Endodermal cell (in vitro differentiated cells): Measurements from ENCODE around the gene CC2D1A. TPM values are rescaled to one million over a fixed set of nuclear protein-coding genes. Genes with fewer than 3 reads are reported as not detected.

Experiments used
- DNase-seq: peaks from one replicate; pipeline ENCODE4 v3.0.0-alpha.2; 2017
- H3K27ac ChIP-seq: 2 replicates; pipeline ENCODE4 v1.5.1; 2013; ENCODE audit warnings: mild to moderate bottlenecking, low read depth, low read length, moderate library complexity
- H3K27me3 ChIP-seq: 2 replicates; pipeline ENCODE4 v1.6.1; 2013; ENCODE audit warnings: mild to moderate bottlenecking, low read length, moderate library complexity; ENCODE audit not compliant: insufficient read depth, control insufficient read depth, poor library complexity, severe bottlenecking
- H3K36me3 ChIP-seq: 2 replicates; pipeline ENCODE4 v1.7.0; 2013; ENCODE audit warnings: mild to moderate bottlenecking, low read length, moderate library complexity; ENCODE audit not compliant: control insufficient read depth, insufficient read depth
- H3K4me1 ChIP-seq: one replicate; pipeline ENCODE4 v1.7.0; 2013; ENCODE audit warnings: low read length; ENCODE audit not compliant: control insufficient read depth, insufficient read depth
- H3K4me3 ChIP-seq: 2 replicates; pipeline ENCODE4 v1.5.1; 2013; ENCODE audit warnings: mild to moderate bottlenecking, low read length, moderate library complexity
- H3K9ac ChIP-seq: 2 replicates; pipeline ENCODE4 v1.6.1; 2013; ENCODE audit warnings: mild to moderate bottlenecking, low read length, moderate library complexity; ENCODE audit not compliant: poor library complexity, severe bottlenecking; ENCODE audit errors: extremely low read depth
- H3K9me3 ChIP-seq: 2 replicates; pipeline ENCODE4 v1.6.1; 2013; ENCODE audit warnings: mild to moderate bottlenecking, low read length, moderate library complexity; ENCODE audit not compliant: control insufficient read depth
- H3K27ac Mint-ChIP-seq: 2 replicates; pipeline ENCODE4 v1.8.0; 2020; ENCODE audit warnings: mixed read lengths
- H3K27me3 Mint-ChIP-seq: 2 replicates; pipeline ENCODE4 v1.8.0; 2021; ENCODE audit warnings: mild to moderate bottlenecking, mixed read lengths; ENCODE audit not compliant: insufficient read depth
- H3K36me3 Mint-ChIP-seq: 2 replicates; pipeline ENCODE4 v1.8.0; 2020; ENCODE audit warnings: low read depth, mixed read lengths
- H3K4me1 Mint-ChIP-seq: 2 replicates; pipeline ENCODE4 v1.8.0; 2020; ENCODE audit warnings: mixed read lengths
- H3K4me3 Mint-ChIP-seq: 2 replicates; pipeline ENCODE4 v1.8.0; 2020; ENCODE audit warnings: mild to moderate bottlenecking, moderate library complexity, mixed read lengths
- H3K9me3 Mint-ChIP-seq: 2 replicates; pipeline ENCODE4 v1.8.0; 2020; ENCODE audit warnings: mild to moderate bottlenecking, mixed read lengths
- WGBS, 2 experiments: methylation state at CpG; one replicate each; pipeline versions ENCODE4 v1.1.5 to v1.1.7; 2013; ENCODE audit warnings: missing lambda C conversion rate in 2 of 2, mixed read lengths in 1 of 2; ENCODE audit not compliant: insufficient coverage in 1 of 2, insufficient read length in 1 of 2; 5-methylcytosine and 5-hydroxymethylcytosine counted together
- total RNA-seq, 2 donors: library from RNA; stranded (reverse); fragmentation: NEBNext Ultra II Directional in 1 of 2; extraction: Animal tissue kit (Norgen Biotek cat#: 25700) in 1 of 2; gene quantifications; 2 replicates in 1 of 2; 3 replicates in 1 of 2; pipeline ENCODE4 v1.2.1, GENCODE V29; 2021
- TF ChIP-seq, protein P1 (sequence below): fragments of 200-600 bp; sonication (generic); conservative IDR thresholded peaks from 2 replicates; pipeline ENCODE4 v1.5.0; 2021; ENCODE audit warnings: antibody characterized with exemption, mild to moderate bottlenecking

Gene CC2D1A
- total RNA-seq, 2 donors from 2014 or later: 45.1 to 55.9 TPM

DNA sequence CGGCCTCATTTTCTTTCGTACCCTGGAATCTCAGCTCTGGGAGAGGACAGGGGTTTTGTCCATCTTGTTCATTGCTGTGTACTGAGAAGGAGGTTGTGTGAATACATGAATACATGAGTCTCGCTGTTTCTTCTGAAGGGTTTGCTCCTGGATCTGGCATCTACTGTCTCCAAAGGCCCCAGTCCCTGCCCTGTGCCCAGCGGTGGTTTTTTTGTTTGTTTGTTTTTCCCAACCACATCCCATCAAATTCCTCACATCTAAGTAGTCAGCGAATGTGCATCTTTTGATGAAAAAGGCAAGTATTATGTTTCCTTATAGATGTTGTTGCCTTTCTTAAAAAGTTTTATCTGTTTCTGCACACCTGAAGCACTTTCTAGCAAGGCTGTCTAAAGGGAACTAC, 58.8 kb downstream of the CC2D1A start:
- H3K27ac Mint-ChIP-seq: no peak overlapping the region
- H3K27ac ChIP-seq: no peak overlapping the region
- TF ChIP-seq, protein P1, sequence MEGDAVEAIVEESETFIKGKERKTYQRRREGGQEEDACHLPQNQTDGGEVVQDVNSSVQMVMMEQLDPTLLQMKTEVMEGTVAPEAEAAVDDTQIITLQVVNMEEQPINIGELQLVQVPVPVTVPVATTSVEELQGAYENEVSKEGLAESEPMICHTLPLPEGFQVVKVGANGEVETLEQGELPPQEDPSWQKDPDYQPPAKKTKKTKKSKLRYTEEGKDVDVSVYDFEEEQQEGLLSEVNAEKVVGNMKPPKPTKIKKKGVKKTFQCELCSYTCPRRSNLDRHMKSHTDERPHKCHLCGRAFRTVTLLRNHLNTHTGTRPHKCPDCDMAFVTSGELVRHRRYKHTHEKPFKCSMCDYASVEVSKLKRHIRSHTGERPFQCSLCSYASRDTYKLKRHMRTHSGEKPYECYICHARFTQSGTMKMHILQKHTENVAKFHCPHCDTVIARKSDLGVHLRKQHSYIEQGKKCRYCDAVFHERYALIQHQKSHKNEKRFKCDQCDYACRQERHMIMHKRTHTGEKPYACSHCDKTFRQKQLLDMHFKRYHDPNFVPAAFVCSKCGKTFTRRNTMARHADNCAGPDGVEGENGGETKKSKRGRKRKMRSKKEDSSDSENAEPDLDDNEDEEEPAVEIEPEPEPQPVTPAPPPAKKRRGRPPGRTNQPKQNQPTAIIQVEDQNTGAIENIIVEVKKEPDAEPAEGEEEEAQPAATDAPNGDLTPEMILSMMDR: no peak
- peaks cover 43% of the 10 kb centered on the region for H3K36me3 ChIP-seq
- H3K9me3 Mint-ChIP-seq: no peaks in the 10 kb centered on the region
- WGBS, 2 experiments: 95 to 98% methylated on average over 3 to 5 of the region's 5 CpGs
- H3K27me3 Mint-ChIP-seq: peaks cover 18% of the 10 kb centered on the region
- no peak overlapping the region for H3K4me3 Mint-ChIP-seq
- peaks cover 5% of the 10 kb centered on the region for H3K4me1 Mint-ChIP-seq
- H3K36me3 Mint-ChIP-seq: peaks cover 47% of the 10 kb centered on the region
- DNase-seq: no peak
- no peak overlapping the region for H3K9ac ChIP-seq
- no peaks in the 10 kb centered on the region for H3K9me3 ChIP-seq
- no peaks in the 10 kb centered on the region for H3K27me3 ChIP-seq
- no peaks in the 10 kb centered on the region for H3K4me1 ChIP-seq
- no peak overlapping the region for H3K4me3 ChIP-seq

DNA sequence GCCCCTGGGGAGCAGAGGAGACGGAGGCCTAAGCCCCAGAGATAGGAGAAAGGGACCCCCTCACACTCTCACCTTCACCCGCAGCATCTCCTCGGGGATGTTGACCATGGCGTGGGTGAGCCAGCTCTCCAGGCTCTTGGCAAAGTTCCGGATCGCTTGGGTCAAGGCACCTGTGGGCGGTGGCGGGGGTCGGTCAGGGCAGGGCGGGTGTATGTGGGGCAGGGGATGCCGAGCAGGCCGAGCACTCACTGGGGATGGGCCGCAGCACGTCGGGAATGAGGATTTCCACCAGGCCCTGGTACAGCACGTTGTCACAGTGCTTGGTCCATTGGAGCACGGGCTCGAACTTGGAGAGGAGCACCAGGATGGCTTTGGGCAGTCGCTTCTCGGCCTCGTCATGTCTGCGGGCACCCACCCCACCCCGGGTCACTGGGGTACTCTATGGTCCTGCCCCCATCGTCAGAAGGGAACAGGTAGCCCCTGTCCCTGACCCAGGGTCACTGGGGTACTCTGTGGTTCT, 59.4 kb downstream of the CC2D1A start:
- no peaks in the 10 kb centered on the region for H3K9me3 ChIP-seq
- H3K4me3 ChIP-seq: no peak overlapping the region
- Mint-ChIP-seq H3K27ac (no peak overlapping the region), H3K27me3 (peaks cover 18% of the 10 kb centered on the region), H3K4me3 (no peak overlapping the region), H3K36me3 (peaks cover 47% of the 10 kb centered on the region), H3K9me3 (no peaks in the 10 kb centered on the region), H3K4me1 (peaks cover 5% of the 10 kb centered on the region)
- H3K4me1 ChIP-seq: no peaks in the 10 kb centered on the region
- no peak for DNase-seq
- peaks cover 44% of the 10 kb centered on the region for H3K36me3 ChIP-seq
- no peaks in the 10 kb centered on the region for H3K27me3 ChIP-seq
- TF ChIP-seq, protein P1: no peak
- no peak overlapping the region for H3K9ac ChIP-seq
- 93 to 95% methylated on average over 14 to 24 of the region's 24 CpGs for WGBS, 2 experiments
- no peak overlapping the region for H3K27ac ChIP-seq

DNA sequence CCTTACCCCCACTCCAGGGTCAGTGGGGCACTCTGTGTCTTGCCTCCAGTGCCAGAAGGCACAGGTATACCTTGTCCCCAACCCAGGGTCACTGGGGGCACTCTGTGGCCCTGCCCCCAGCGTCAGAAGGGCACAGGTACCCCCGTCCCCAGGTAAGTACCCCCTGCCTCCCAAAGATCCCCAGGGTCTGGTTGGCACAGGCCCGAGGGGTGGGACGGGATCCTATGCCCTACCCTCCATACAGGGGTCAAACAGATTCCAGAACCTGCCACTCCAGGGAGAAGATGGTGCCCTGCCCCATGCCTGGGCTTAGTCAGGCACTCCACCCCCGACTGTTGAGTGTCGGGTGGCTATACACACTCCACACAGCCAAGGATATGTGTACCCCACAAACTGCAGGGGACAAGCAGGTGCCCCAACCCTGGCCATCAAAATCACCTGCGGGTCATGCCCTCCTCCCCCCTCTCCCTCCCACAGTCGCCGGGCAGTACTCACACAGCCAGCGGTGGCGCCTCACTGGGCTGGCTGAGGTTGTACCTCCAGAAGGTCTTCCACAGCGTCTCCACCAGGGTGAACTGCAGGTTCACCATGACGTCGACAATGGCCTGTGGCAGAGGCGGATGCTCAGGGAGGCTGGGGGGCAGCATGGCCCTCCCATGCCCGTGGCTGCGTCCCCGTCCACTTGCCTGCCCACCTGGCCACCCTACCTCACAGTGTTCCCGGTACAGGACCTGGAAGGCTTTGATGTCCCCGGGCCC, 60.1 kb downstream of the CC2D1A start:
- Mint-ChIP-seq H3K9me3 (no peaks in the 10 kb centered on the region), H3K36me3 (peaks cover 45% of the 10 kb centered on the region), H3K27ac (no peak overlapping the region), H3K4me3 (no peak overlapping the region), H3K27me3 (peaks cover 18% of the 10 kb centered on the region), H3K4me1 (peaks cover 5% of the 10 kb centered on the region)
- Histone ChIP-seq H3K4me1 (no peaks in the 10 kb centered on the region), H3K4me3 (no peak overlapping the region), H3K9me3 (no peaks in the 10 kb centered on the region), H3K27me3 (no peaks in the 10 kb centered on the region), H3K9ac (no peak overlapping the region), H3K36me3 (peaks cover 40% of the 10 kb centered on the region), H3K27ac (no peak overlapping the region)
- WGBS, 2 experiments: 93 to 98% methylated on average over 8 to 20 of the region's 20 CpGs
- TF ChIP-seq, protein P1: peak; percentile 21
- DNase-seq: peak; percentile 48
